ENCODE data around the gene SPANXN5. TPM values are rescaled to one million over a fixed set of nuclear protein-coding genes. Genes with fewer than 3 reads are reported as not detected.
"Not testable (repeated sequence)": the region's sequence is repeated elsewhere in the genome, so short reads cannot be mapped to it uniquely, and the experiment has no call there.

Gene SPANXN5
- total and polyA plus RNA-seq, 4 donors: not detected

DNA sequence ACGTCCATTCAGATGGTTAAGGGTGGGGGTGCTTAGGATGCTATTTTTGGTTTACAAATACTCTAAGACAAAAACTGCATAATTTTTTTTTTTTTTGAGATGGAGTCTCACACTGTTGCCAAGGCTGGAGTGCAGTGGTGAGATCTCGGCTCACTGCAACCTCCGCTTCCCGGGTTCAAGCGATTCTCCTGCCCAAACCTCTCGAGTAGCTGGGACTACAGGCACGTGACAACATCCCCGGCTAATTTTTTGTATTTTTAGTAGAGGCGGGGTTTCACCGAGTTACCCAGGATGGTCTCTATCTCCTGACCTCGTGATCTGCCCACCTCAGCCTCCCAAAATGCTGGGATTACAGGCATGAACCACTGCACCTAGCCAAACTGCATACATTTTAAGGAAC lies 23.7 kb downstream of the SPANXN5 start:
- 77 to 81% methylated on average over 8 to 9 of the region's 11 CpGs for WGBS, 2 donors
- H3K4me1 ChIP-seq (ENCODE audit: control insufficient read depth in 1 of 2, insufficient read depth in 2 of 2, low read length in 2 of 2); ATAC-seq (ENCODE audit: low FRiP score); intact Hi-C loops (cut with DNase I); H3K4me3 ChIP-seq (ENCODE audit: low read length in 2 of 2); DNase-seq; H3K27me3 ChIP-seq (ENCODE audit: control insufficient read depth in 1 of 2, insufficient read depth in 2 of 2, low read length in 1 of 2); H3K36me3 ChIP-seq (ENCODE audit: control insufficient read depth in 1 of 2, insufficient read depth in 2 of 2, low read length in 1 of 2); H3K9me3 ChIP-seq (ENCODE audit: control insufficient read depth, low read length); H3K27ac ChIP-seq (ENCODE audit: low read depth in 1 of 2, low read length in 2 of 2): not testable (repeated sequence)

DNA sequence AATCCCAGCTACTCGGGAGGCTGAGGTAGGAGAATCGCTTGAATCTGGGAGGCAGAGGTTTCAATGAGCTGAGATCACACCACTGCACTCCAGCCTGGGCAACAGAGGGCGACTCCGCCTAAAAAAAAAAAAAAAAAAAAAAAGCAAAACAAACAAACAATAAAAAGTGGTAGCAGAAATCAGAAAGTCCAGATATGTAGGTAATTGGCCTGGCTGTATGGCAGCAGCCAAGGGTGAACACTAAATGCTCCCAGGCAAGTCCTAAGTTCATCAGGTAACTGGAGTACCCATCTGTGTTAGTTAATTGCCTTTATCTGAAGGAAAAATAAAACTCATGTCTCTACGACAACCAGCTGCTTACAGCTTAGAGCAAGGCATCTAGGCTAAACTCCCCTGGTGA lies 31.2 kb downstream of the SPANXN5 start:
- H3K4me3 ChIP-seq (ENCODE audit: low read length in 2 of 2); intact Hi-C loops (cut with DNase I); H3K27me3 ChIP-seq (ENCODE audit: control insufficient read depth in 1 of 2, insufficient read depth in 2 of 2, low read length in 1 of 2); DNase-seq; H3K4me1 ChIP-seq (ENCODE audit: control insufficient read depth in 1 of 2, insufficient read depth in 2 of 2, low read length in 2 of 2); ATAC-seq (ENCODE audit: low FRiP score); H3K9me3 ChIP-seq (ENCODE audit: control insufficient read depth, low read length); H3K27ac ChIP-seq (ENCODE audit: low read depth in 1 of 2, low read length in 2 of 2); H3K36me3 ChIP-seq (ENCODE audit: control insufficient read depth in 1 of 2, insufficient read depth in 2 of 2, low read length in 1 of 2): not testable (repeated sequence)
- 100% methylated on average over 2 of the region's 5 CpGs; no CpG with 5 or more reads in 1 of the 2 donors for WGBS, 2 donors

DNA sequence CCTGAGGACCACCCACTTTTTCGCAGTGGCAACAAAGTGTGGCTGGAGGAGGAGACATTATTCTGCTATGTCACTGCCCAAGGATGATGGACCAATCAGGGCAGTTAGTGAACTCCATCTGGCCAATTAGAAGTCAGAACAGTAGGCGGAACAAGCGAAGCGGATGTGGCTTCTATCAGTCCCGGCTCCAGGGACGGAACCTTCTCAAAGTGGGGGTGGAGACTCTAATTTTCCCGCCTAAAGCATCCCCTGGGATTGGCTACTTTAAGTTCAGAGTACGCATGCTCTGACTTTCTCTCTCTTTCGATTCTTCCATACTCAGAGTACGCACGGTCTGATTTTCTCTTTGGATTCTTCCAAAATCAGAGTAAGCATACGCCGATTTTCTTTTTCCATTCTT lies 46.3 kb downstream of the SPANXN5 start, which contains the start of gene SSX2B:
TSS of gene SSX2B (plus strand) at position 301 of the 400 bp plus-strand sequence. CDS start 1,429 bp downstream, outside the sequence.
- H3K36me3 ChIP-seq (ENCODE audit: control insufficient read depth in 1 of 2, insufficient read depth in 2 of 2, low read length in 1 of 2); H3K9me3 ChIP-seq (ENCODE audit: control insufficient read depth, low read length); H3K27me3 ChIP-seq (ENCODE audit: control insufficient read depth in 1 of 2, insufficient read depth in 2 of 2, low read length in 1 of 2); H3K27ac ChIP-seq (ENCODE audit: low read depth in 1 of 2, low read length in 2 of 2); H3K4me1 ChIP-seq (ENCODE audit: control insufficient read depth in 1 of 2, insufficient read depth in 2 of 2, low read length in 2 of 2); H3K4me3 ChIP-seq (ENCODE audit: low read length in 2 of 2); DNase-seq; ATAC-seq (ENCODE audit: low FRiP score); intact Hi-C loops (cut with DNase I): not testable (repeated sequence)
- no CpG with 5 or more reads among the region's 13 CpGs for WGBS, 2 donors

Other genes starting within 250 kb of the SPANXN5 start
- not detected for gene SSX7, start 142.5 kb downstream of the SPANXN5 start, total RNA-seq
- not detected for gene SSX7, start 142.5 kb downstream of the SPANXN5 start, polyA plus RNA-seq
- not detected for gene SSX2, start 90.2 kb downstream of the SPANXN5 start, total RNA-seq
- gene SSX2, start 90.2 kb downstream of the SPANXN5 start, polyA plus RNA-seq: not detected
- not detected for gene SSX2B, start 46.2 kb downstream of the SPANXN5 start, total RNA-seq
- gene SSX2B, start 46.2 kb downstream of the SPANXN5 start, polyA plus RNA-seq: not detected
- gene XAGE5, start 13.9 kb upstream of the SPANXN5 start, total RNA-seq: not detected
- gene XAGE5, start 13.9 kb upstream of the SPANXN5 start, polyA plus RNA-seq: not detected
- not detected for gene XAGE3, start 70.7 kb upstream of the SPANXN5 start, total RNA-seq
- not detected for gene XAGE3, start 70.7 kb upstream of the SPANXN5 start, polyA plus RNA-seq
- gene FAM156B, start 99.9 kb upstream of the SPANXN5 start, total RNA-seq: 10 to 100 TPM; 14.1 to 21.5 TPM
- 100 to 1,000 TPM in 1 of 2 donors, 1 to 10 TPM in 1; 4.0 to 126 TPM for gene FAM156B, start 99.9 kb upstream of the SPANXN5 start, polyA plus RNA-seq
- gene FAM156A, start 161.1 kb upstream of the SPANXN5 start, total RNA-seq: 10 to 100 TPM; 14.7 to 29.5 TPM
- 10 to 100 TPM in 1 of 2 donors, 1 to 10 TPM in 1; 5.8 to 40.3 TPM for gene FAM156A, start 161.1 kb upstream of the SPANXN5 start, polyA plus RNA-seq